Measurements from ENCODE around the gene MTA1.

DNA sequence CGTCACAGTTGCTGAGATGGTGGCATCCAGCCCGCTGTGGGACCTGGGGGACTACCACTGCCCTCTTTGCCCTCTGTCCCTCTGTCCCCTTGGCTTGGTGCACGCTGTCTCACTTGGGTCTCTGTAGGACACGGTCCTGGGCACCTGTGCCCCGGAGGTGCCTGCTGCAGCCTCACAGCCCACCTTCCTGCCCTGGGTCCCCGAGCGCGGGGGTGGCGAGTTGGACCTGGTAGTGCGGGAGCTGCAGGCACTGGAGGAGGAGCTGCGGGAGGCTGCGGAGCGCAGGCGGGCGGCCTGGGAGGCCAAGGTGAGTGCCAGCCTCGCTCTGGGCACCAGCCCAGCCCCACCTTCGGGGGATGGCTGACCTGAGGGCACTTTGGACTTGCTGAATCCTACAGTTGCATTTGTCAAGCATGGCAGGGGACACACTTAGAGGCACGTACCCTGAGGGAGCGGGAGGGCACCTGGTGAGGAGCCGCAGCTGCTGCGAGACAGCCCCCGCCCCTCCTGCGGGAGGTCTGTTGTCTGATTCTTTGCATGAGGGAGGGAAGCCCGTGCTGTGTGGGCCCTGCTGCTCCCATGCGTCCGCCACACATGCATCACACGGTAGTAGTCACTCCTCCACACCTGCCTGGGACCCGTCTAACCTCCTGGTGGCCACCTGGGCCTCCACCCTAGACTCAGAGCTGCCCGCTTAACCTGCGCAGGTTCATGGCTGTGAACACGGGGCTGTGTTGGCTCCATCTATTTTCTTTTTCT is 78.2 kb downstream of the MTA1 start:
- TF ChIP-seq HDAC2 (IDR thresholded peaks at IDR 0.05; ENCODE audit: borderline replicate concordance in 1 of 2, low read depth in 2 of 2, low read length in 2 of 2) (no peak), RBBP5 (IDR thresholded peaks at IDR 0.05; ENCODE audit: borderline replicate concordance, low read depth, low read length) (no peak), NRF1 (IDR thresholded peaks at IDR 0.05; ENCODE audit: low read depth, low read length) (no peak), EZH2 (IDR thresholded peaks at IDR 0.05; ENCODE audit: low read depth, low read length, severe bottlenecking) (no peak), JUN (IDR thresholded peaks at IDR 0.05; ENCODE audit: low read depth, low read length) (no peak), CREB1 (IDR thresholded peaks at IDR 0.05) (no peak), POLR2AphosphoS5 (IDR thresholded peaks at IDR 0.05; ENCODE audit: low read depth, low read length) (no peak), POLR2A (IDR thresholded peaks at IDR 0.05; ENCODE audit: control extremely low read depth in 1 of 2, low read depth in 2 of 2, low read length in 2 of 2) (no peak), EP300 (IDR thresholded peaks at IDR 0.05; ENCODE audit: borderline replicate concordance in 1 of 2, low read depth in 2 of 2, low read length in 2 of 2) (no peak)
- TF ChIP-seq, protein P1, sequence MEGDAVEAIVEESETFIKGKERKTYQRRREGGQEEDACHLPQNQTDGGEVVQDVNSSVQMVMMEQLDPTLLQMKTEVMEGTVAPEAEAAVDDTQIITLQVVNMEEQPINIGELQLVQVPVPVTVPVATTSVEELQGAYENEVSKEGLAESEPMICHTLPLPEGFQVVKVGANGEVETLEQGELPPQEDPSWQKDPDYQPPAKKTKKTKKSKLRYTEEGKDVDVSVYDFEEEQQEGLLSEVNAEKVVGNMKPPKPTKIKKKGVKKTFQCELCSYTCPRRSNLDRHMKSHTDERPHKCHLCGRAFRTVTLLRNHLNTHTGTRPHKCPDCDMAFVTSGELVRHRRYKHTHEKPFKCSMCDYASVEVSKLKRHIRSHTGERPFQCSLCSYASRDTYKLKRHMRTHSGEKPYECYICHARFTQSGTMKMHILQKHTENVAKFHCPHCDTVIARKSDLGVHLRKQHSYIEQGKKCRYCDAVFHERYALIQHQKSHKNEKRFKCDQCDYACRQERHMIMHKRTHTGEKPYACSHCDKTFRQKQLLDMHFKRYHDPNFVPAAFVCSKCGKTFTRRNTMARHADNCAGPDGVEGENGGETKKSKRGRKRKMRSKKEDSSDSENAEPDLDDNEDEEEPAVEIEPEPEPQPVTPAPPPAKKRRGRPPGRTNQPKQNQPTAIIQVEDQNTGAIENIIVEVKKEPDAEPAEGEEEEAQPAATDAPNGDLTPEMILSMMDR (IDR thresholded peaks at IDR 0.05; ENCODE audit: control extremely low read depth in 1 of 3, insufficient read depth in 1 of 3, low read depth in 1 of 3, low read length in 3 of 3): no peak
- TF ChIP-seq, protein P2, sequence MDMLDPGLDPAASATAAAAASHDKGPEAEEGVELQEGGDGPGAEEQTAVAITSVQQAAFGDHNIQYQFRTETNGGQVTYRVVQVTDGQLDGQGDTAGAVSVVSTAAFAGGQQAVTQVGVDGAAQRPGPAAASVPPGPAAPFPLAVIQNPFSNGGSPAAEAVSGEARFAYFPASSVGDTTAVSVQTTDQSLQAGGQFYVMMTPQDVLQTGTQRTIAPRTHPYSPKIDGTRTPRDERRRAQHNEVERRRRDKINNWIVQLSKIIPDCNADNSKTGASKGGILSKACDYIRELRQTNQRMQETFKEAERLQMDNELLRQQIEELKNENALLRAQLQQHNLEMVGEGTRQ (IDR thresholded peaks at IDR 0.05; ENCODE audit: low read length): no peak

All from H1 (cell line).